Measurements from ENCODE around the gene TMC7. TPM values are rescaled to one million over a fixed set of nuclear protein-coding genes. Genes with fewer than 3 reads are reported as not detected.

TMC7 gene
- total and polyA plus RNA-seq, 9 of the 15 experiments (the other 6 are each of a cell fraction or from before 2014, with no cell fraction given): 0.08 to 2.0 (median 1.5) TPM

DNA sequence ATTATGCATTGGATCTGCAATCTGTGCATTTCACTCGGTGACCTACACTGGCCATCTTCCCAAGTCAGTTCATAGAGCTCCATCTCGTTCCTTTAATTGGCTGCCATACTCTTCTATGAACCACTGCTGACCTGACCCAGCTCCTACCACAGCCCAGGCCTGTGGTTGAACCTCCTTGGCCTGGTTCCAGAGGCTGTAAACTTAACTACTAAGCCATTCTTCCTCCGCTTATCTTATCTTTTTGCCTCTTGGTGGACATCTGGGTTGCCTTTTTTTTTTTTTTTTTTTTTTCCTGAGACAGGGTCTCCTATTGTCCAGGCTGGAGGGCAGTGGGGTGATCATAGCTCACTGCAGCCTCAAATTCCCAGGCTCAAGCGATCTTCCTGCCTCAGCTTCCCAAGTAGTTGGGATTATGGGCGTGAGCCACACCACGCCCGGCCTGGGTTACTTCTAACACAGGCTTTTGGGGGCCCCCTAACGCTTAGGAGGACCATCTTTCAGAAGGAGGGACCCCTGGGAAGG lies 102.0 kb downstream of the TMC7 start (continued):
- TF ChIP-seq, protein P1, sequence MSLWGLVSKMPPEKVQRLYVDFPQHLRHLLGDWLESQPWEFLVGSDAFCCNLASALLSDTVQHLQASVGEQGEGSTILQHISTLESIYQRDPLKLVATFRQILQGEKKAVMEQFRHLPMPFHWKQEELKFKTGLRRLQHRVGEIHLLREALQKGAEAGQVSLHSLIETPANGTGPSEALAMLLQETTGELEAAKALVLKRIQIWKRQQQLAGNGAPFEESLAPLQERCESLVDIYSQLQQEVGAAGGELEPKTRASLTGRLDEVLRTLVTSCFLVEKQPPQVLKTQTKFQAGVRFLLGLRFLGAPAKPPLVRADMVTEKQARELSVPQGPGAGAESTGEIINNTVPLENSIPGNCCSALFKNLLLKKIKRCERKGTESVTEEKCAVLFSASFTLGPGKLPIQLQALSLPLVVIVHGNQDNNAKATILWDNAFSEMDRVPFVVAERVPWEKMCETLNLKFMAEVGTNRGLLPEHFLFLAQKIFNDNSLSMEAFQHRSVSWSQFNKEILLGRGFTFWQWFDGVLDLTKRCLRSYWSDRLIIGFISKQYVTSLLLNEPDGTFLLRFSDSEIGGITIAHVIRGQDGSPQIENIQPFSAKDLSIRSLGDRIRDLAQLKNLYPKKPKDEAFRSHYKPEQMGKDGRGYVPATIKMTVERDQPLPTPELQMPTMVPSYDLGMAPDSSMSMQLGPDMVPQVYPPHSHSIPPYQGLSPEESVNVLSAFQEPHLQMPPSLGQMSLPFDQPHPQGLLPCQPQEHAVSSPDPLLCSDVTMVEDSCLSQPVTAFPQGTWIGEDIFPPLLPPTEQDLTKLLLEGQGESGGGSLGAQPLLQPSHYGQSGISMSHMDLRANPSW (CRISPR knock-in tag; IDR thresholded peaks at IDR 0.05): no peak
- TF ChIP-seq, protein P2, sequence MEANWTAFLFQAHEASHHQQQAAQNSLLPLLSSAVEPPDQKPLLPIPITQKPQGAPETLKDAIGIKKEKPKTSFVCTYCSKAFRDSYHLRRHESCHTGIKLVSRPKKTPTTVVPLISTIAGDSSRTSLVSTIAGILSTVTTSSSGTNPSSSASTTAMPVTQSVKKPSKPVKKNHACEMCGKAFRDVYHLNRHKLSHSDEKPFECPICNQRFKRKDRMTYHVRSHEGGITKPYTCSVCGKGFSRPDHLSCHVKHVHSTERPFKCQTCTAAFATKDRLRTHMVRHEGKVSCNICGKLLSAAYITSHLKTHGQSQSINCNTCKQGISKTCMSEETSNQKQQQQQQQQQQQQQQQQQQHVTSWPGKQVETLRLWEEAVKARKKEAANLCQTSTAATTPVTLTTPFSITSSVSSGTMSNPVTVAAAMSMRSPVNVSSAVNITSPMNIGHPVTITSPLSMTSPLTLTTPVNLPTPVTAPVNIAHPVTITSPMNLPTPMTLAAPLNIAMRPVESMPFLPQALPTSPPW (CRISPR knock-in tag; IDR thresholded peaks at IDR 0.05): peak; percentile 28; the same call in 1 of the 2 replicates
- no peak for TF ChIP-seq POLR2H (tag; IDR thresholded peaks at IDR 0.05; ENCODE audit: low read depth)
- TF ChIP-seq NFE2 (IDR thresholded peaks at IDR 0.05; ENCODE audit: low read depth): no peak
- TF ChIP-seq ZNF584 (CRISPR knock-in tag; IDR thresholded peaks at IDR 0.05; ENCODE audit: low read depth): no peak
- no peak for TF ChIP-seq TAF1 (IDR thresholded peaks at IDR 0.05; ENCODE audit: control insufficient read depth, extremely low read depth, insufficient read depth, low read length, severe bottlenecking)
- TF ChIP-seq ZNF589 (CRISPR knock-in tag; IDR thresholded peaks at IDR 0.05; ENCODE audit: low read depth): peak; percentile 71
- TF ChIP-seq, protein P3, sequence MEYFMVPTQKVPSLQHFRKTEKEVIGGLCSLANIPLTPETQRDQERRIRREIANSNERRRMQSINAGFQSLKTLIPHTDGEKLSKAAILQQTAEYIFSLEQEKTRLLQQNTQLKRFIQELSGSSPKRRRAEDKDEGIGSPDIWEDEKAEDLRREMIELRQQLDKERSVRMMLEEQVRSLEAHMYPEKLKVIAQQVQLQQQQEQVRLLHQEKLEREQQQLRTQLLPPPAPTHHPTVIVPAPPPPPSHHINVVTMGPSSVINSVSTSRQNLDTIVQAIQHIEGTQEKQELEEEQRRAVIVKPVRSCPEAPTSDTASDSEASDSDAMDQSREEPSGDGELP (CRISPR knock-in tag; IDR thresholded peaks at IDR 0.05; ENCODE audit: borderline replicate concordance): 0 out of 2 replicates have a peak, but pooled peaks have one; percentile 16
- TF ChIP-seq IFI16 (CRISPR knock-in tag; IDR thresholded peaks at IDR 0.05): no peak
- peak; percentile 10; the same call in 1 of the 2 replicates for TF ChIP-seq JUND (IDR thresholded peaks at IDR 0.05; ENCODE audit: borderline replicate concordance, low read depth, low read length)
- no peak; the same call in 2 of the 3 replicates for TF ChIP-seq JUND (tag; IDR thresholded peaks at IDR 0.05; ENCODE audit: borderline replicate concordance, low read depth, low read length)
- TF ChIP-seq TCF3 (CRISPR knock-in tag; IDR thresholded peaks at IDR 0.05): peak; percentile 75
- TF ChIP-seq, protein P4, sequence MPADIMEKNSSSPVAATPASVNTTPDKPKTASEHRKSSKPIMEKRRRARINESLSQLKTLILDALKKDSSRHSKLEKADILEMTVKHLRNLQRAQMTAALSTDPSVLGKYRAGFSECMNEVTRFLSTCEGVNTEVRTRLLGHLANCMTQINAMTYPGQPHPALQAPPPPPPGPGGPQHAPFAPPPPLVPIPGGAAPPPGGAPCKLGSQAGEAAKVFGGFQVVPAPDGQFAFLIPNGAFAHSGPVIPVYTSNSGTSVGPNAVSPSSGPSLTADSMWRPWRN (IDR thresholded peaks at IDR 0.05; ENCODE audit: low read depth): peak; percentile 69
- peak; percentile 35 for TF ChIP-seq CCNT2 (IDR thresholded peaks at IDR 0.05; ENCODE audit: borderline replicate concordance, extremely low read depth, insufficient read length, low read depth, low read length)
- 0 out of 2 replicates have a peak, but pooled peaks have one; percentile 9 for TF ChIP-seq MYC (IDR thresholded peaks at IDR 0.05; ENCODE audit: low read depth, low read length)
- TF ChIP-seq MYC (CRISPR knock-in tag; IDR thresholded peaks at IDR 0.05; ENCODE audit: borderline replicate concordance, low read depth): no peak
- no peak for TF ChIP-seq GTF2A2 (tag; IDR thresholded peaks at IDR 0.05)
- TF ChIP-seq ZNF175 (CRISPR knock-in tag; IDR thresholded peaks at IDR 0.05; ENCODE audit: low read depth): peak; percentile 62; the same call in 1 of the 2 replicates
- TF ChIP-seq CXXC5 (CRISPR knock-in tag; IDR thresholded peaks at IDR 0.05): 0 out of 2 replicates have a peak, but pooled peaks have one; percentile 13
- no peak for TF ChIP-seq GABPB1 (CRISPR knock-in tag; IDR thresholded peaks at IDR 0.05)
- no peak for TF ChIP-seq GTF2F1 (IDR thresholded peaks at IDR 0.05; ENCODE audit: low read depth, low read length)
- no peak for TF ChIP-seq ZNF77 (CRISPR knock-in tag; IDR thresholded peaks at IDR 0.05)
- TF ChIP-seq MAFK (IDR thresholded peaks at IDR 0.05; ENCODE audit: low read length): no peak
- no peak for TF ChIP-seq NFATC3 (IDR thresholded peaks at IDR 0.05)

Data from K562 (cell line).